ENCODE data around the gene RCAN2.

Gene RCAN2

GRCh38 chr6:46490425-46491200, 636 bp downstream of the RCAN2 start:
- Histone ChIP-seq H3K27me3 (ENCODE audit: control insufficient read depth, insufficient read depth, low read length) (peaks cover 46% of the 10 kb centered on the region), H3K4me3 (ENCODE audit: low read depth, low read length) (peak overlapping the region; percentile 68), H3K9ac (ENCODE audit: low read length) (peak overlapping the region; percentile 43), H3K27ac (ENCODE audit: low read depth, low read length) (no peak overlapping the region), H3K9me3 (ENCODE audit: control insufficient read depth, insufficient read depth, low read depth, low read length) (no peaks in the 10 kb centered on the region), H3K4me1 (ENCODE audit: control insufficient read depth, insufficient read depth, low read length) (peaks cover 21% of the 10 kb centered on the region), H3K36me3 (ENCODE audit: control insufficient read depth, insufficient read depth, low read length) (no peaks in the 10 kb centered on the region)

GRCh38 chr6:46486181-46486580, 5.1 kb downstream of the RCAN2 start:
- Histone ChIP-seq H3K27ac (ENCODE audit: low read depth, low read length) (no peak overlapping the region), H3K9me3 (ENCODE audit: control insufficient read depth, insufficient read depth, low read depth, low read length) (no peaks in the 10 kb centered on the region), H3K4me3 (ENCODE audit: low read depth, low read length) (no peak overlapping the region), H3K9ac (ENCODE audit: low read length) (no peak overlapping the region), H3K27me3 (ENCODE audit: control insufficient read depth, insufficient read depth, low read length) (peaks cover 25% of the 10 kb centered on the region), H3K36me3 (ENCODE audit: control insufficient read depth, insufficient read depth, low read length) (no peaks in the 10 kb centered on the region), H3K4me1 (ENCODE audit: control insufficient read depth, insufficient read depth, low read length) (peaks cover 16% of the 10 kb centered on the region)

- H3K27me3 ChIP-seq (ENCODE audit: control insufficient read depth, insufficient read depth, low read length), result peaks cover 11% of the 10 kb centered on the region
- H3K4me3 ChIP-seq (ENCODE audit: low read depth, low read length), result no peak overlapping the region
- H3K4me1 ChIP-seq (ENCODE audit: control insufficient read depth, insufficient read depth, low read length), result peaks cover 11% of the 10 kb centered on the region
- no peak overlapping the region for H3K27ac ChIP-seq (ENCODE audit: low read depth, low read length)
- H3K9ac ChIP-seq (ENCODE audit: low read length), result no peak overlapping the region
- H3K36me3 ChIP-seq (ENCODE audit: control insufficient read depth, insufficient read depth, low read length), result no peaks in the 10 kb centered on the region
- no peaks in the 10 kb centered on the region for H3K9me3 ChIP-seq (ENCODE audit: control insufficient read depth, insufficient read depth, low read depth, low read length)
Observed at GRCh38 chr6:46484081-46484820, 7.0 kb downstream of the RCAN2 start.

GRCh38 chr6:46476301-46476700, 14.9 kb downstream of the RCAN2 start:
- no peaks in the 10 kb centered on the region for H3K27me3 ChIP-seq (ENCODE audit: control insufficient read depth, insufficient read depth, low read length)
- H3K4me3 ChIP-seq (ENCODE audit: low read depth, low read length), result no peak overlapping the region
- H3K9me3 ChIP-seq (ENCODE audit: control insufficient read depth, insufficient read depth, low read depth, low read length), result 0 out of 2 replicates have a peak, but pooled peaks cover 5% of the 10 kb centered on the region
- H3K27ac ChIP-seq (ENCODE audit: low read depth, low read length), result no peak overlapping the region
- H3K9ac ChIP-seq (ENCODE audit: low read length), result no peak overlapping the region
- H3K36me3 ChIP-seq (ENCODE audit: control insufficient read depth, insufficient read depth, low read length), result no peaks in the 10 kb centered on the region
- H3K4me1 ChIP-seq (ENCODE audit: control insufficient read depth, insufficient read depth, low read length), result no peaks in the 10 kb centered on the region

- no peak overlapping the region for H3K4me3 ChIP-seq (ENCODE audit: low read depth, low read length)
- no peak overlapping the region for H3K27ac ChIP-seq (ENCODE audit: low read depth, low read length)
- H3K4me1 ChIP-seq (ENCODE audit: control insufficient read depth, insufficient read depth, low read length), result peaks cover 4% of the 10 kb centered on the region; the same call in 1 of the 2 replicates
- no peaks in the 10 kb centered on the region for H3K27me3 ChIP-seq (ENCODE audit: control insufficient read depth, insufficient read depth, low read length)
- no peaks in the 10 kb centered on the region for H3K36me3 ChIP-seq (ENCODE audit: control insufficient read depth, insufficient read depth, low read length)
- H3K9ac ChIP-seq (ENCODE audit: low read length), result no peak overlapping the region
- peaks cover 14% of the 10 kb centered on the region; the same call in 1 of the 2 replicates for H3K9me3 ChIP-seq (ENCODE audit: control insufficient read depth, insufficient read depth, low read depth, low read length)
Observed at GRCh38 chr6:46473881-46474280, 17.4 kb downstream of the RCAN2 start.

GRCh38 chr6:46472243-46472642, 19.0 kb downstream of the RCAN2 start:
- Histone ChIP-seq H3K4me3 (ENCODE audit: low read depth, low read length) (no peak overlapping the region), H3K4me1 (ENCODE audit: control insufficient read depth, insufficient read depth, low read length) (peaks cover 15% of the 10 kb centered on the region; the same call in 1 of the 2 replicates), H3K9me3 (ENCODE audit: control insufficient read depth, insufficient read depth, low read depth, low read length) (peaks cover 14% of the 10 kb centered on the region; the same call in 1 of the 2 replicates), H3K27me3 (ENCODE audit: control insufficient read depth, insufficient read depth, low read length) (no peaks in the 10 kb centered on the region), H3K36me3 (ENCODE audit: control insufficient read depth, insufficient read depth, low read length) (no peaks in the 10 kb centered on the region), H3K9ac (ENCODE audit: low read length) (no peak overlapping the region), H3K27ac (ENCODE audit: low read depth, low read length) (no peak overlapping the region)

GRCh38 chr6:46469021-46469420, 22.2 kb downstream of the RCAN2 start:
- H3K9me3 ChIP-seq (ENCODE audit: control insufficient read depth, insufficient read depth, low read depth, low read length), result peaks cover 14% of the 10 kb centered on the region; the same call in 1 of the 2 replicates
- no peak overlapping the region for H3K4me3 ChIP-seq (ENCODE audit: low read depth, low read length)
- H3K36me3 ChIP-seq (ENCODE audit: control insufficient read depth, insufficient read depth, low read length), result no peaks in the 10 kb centered on the region
- H3K27me3 ChIP-seq (ENCODE audit: control insufficient read depth, insufficient read depth, low read length), result no peaks in the 10 kb centered on the region
- H3K27ac ChIP-seq (ENCODE audit: low read depth, low read length), result no peak overlapping the region
- peaks cover 38% of the 10 kb centered on the region for H3K4me1 ChIP-seq (ENCODE audit: control insufficient read depth, insufficient read depth, low read length)
- H3K9ac ChIP-seq (ENCODE audit: low read length), result no peak overlapping the region

GRCh38 chr6:46468403-46469010, 22.7 kb downstream of the RCAN2 start:
- H3K4me3 ChIP-seq (ENCODE audit: low read depth, low read length), result no peak overlapping the region

GRCh38 chr6:46466570-46466969, 24.7 kb downstream of the RCAN2 start:
- Histone ChIP-seq H3K4me1 (ENCODE audit: control insufficient read depth, insufficient read depth, low read length) (peaks cover 38% of the 10 kb centered on the region), H3K4me3 (ENCODE audit: low read depth, low read length) (no peak overlapping the region), H3K9ac (ENCODE audit: low read length) (no peak overlapping the region), H3K27ac (ENCODE audit: low read depth, low read length) (no peak overlapping the region), H3K27me3 (ENCODE audit: control insufficient read depth, insufficient read depth, low read length) (no peaks in the 10 kb centered on the region), H3K9me3 (ENCODE audit: control insufficient read depth, insufficient read depth, low read depth, low read length) (peaks cover 11% of the 10 kb centered on the region; the same call in 1 of the 2 replicates), H3K36me3 (ENCODE audit: control insufficient read depth, insufficient read depth, low read length) (no peaks in the 10 kb centered on the region)

More at GRCh38 chr6:46468403-46469010, 22.7 kb downstream of the RCAN2 start:
- Histone ChIP-seq H3K4me1 (ENCODE audit: control insufficient read depth, insufficient read depth, low read length) (peaks cover 38% of the 10 kb centered on the region), H3K36me3 (ENCODE audit: control insufficient read depth, insufficient read depth, low read length) (no peaks in the 10 kb centered on the region), H3K27me3 (ENCODE audit: control insufficient read depth, insufficient read depth, low read length) (no peaks in the 10 kb centered on the region), H3K9me3 (ENCODE audit: control insufficient read depth, insufficient read depth, low read depth, low read length) (peaks cover 14% of the 10 kb centered on the region; the same call in 1 of the 2 replicates), H3K9ac (ENCODE audit: low read length) (no peak overlapping the region), H3K27ac (ENCODE audit: low read depth, low read length) (0 out of 2 replicates have a peak overlapping the region, but pooled peaks have one; percentile 4)

- H3K9ac ChIP-seq (ENCODE audit: low read length), result no peak overlapping the region
- H3K9me3 ChIP-seq (ENCODE audit: control insufficient read depth, insufficient read depth, low read depth, low read length), result peaks cover 4% of the 10 kb centered on the region; the same call in 1 of the 2 replicates
- no peak overlapping the region for H3K4me3 ChIP-seq (ENCODE audit: low read depth, low read length)
- no peaks in the 10 kb centered on the region for H3K36me3 ChIP-seq (ENCODE audit: control insufficient read depth, insufficient read depth, low read length)
- H3K27me3 ChIP-seq (ENCODE audit: control insufficient read depth, insufficient read depth, low read length), result no peaks in the 10 kb centered on the region
- no peak overlapping the region for H3K27ac ChIP-seq (ENCODE audit: low read depth, low read length)
- peaks cover 38% of the 10 kb centered on the region for H3K4me1 ChIP-seq (ENCODE audit: control insufficient read depth, insufficient read depth, low read length)
Observed at GRCh38 chr6:46465294-46466165, 25.7 kb downstream of the RCAN2 start.
